ENCODE results near the gene CAMK1D. TPM values are rescaled to one million over a fixed set of nuclear protein-coding genes. Genes with fewer than 3 reads are reported as not detected.
"Not testable (repeated sequence)": the region's sequence is repeated elsewhere in the genome, so short reads cannot be mapped to it uniquely, and the experiment has no call there.

CAMK1D gene
- polyA plus RNA-seq, 1 experiment: 1.1 TPM

DNA sequence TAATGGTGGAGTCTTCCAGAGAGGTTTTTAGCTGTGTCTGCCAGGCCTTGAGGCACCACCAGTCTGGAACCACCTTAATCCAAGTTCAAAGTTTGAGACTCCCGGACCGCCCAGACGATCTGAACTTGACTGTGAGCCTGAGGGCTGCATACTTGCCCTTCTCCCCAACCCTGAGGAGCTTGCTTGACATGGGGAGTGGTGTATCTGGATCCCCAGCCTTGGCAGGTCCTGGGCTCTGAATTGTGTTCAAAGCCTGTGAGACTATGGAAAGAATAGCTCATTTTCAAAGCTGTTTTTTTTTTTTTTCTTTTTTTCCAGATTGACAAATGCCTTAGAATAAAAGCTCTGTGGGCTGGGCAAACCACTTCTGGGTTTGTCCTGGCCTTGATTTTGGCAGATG lies 22.3 kb upstream of the CAMK1D start:
- DNase-seq (ENCODE audit: low read depth): no peak
- no peaks in the 10 kb centered on the region for H3K27me3 ChIP-seq (ENCODE audit: control insufficient read depth, insufficient read depth, low read length)
- POLR2A ChIA-PET: no interaction called here
- CTCF ChIA-PET: interaction anchor here (1.2 kb wide), 1 partner anchor 23 kb away, joined by 3 read pairs; no protein-coding TSS in a partner anchor
- TF ChIP-seq CTCF (IDR thresholded peaks at IDR 0.05; ENCODE audit: insufficient read depth, low read depth, low read length): no peak
- H3K4me3 ChIP-seq (ENCODE audit: low read depth, low read length): no peak overlapping the region
- no peaks in the 10 kb centered on the region for H3K36me3 ChIP-seq (ENCODE audit: control insufficient read depth, insufficient read depth, low read length)

DNA sequence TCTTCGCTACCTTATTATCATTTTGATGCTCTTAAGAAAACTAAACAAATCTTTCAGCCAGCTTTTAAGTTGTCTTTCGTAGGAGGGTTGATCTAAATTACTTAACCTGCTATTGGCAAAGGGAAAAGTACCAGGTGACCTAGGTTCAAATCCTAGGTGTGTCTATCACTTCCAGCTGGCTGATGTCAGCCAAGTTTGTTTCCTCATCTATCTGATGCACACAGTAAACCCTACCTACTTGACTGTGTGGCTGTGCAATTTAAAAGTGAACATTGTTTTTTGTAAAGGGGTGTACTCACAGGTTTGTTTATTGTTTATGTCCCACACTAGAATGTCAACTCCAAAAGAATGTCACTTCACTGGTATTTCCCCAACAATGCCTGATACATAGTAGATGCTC lies 21.9 kb upstream of the CAMK1D start:
- no peaks in the 10 kb centered on the region for H3K36me3 ChIP-seq (ENCODE audit: control insufficient read depth, insufficient read depth, low read length)
- CTCF ChIA-PET: interaction anchor here (1.2 kb wide), 1 partner anchor 24 kb away, joined by 3 read pairs; no protein-coding TSS in a partner anchor
- POLR2A ChIA-PET: no interaction called here
- no peak for TF ChIP-seq CTCF (IDR thresholded peaks at IDR 0.05; ENCODE audit: insufficient read depth, low read depth, low read length)
- no peak overlapping the region for H3K4me3 ChIP-seq (ENCODE audit: low read depth, low read length)
- no peaks in the 10 kb centered on the region for H3K27me3 ChIP-seq (ENCODE audit: control insufficient read depth, insufficient read depth, low read length)
- no peak for DNase-seq (ENCODE audit: low read depth)

DNA sequence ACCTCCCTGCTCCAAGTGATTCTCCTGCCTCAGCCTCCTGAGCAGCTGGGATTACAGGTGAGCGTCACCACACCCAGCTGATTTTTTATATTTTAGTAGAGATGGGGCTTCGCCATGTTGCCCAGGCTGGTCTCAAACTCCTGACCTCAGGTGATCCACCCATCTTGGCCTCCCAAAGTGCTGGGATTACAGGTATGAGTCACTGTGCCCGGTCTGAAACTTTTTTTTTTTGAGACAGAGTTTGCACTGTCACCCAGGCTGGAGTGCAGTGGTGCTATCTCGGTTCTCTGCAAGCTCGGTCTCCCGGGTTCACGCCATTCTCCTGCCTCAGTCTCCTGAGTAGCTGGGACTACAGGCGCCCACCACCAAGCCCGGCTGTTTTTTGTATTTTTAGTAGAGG lies 21.0 kb upstream of the CAMK1D start:
- CTCF ChIA-PET; POLR2A ChIA-PET; H3K4me3 ChIP-seq (ENCODE audit: low read depth, low read length): not testable (repeated sequence)

GRCh38 chr10:12332572-12333379 lies 16.6 kb upstream of the CAMK1D start:
- Histone ChIP-seq H3K4me3 (ENCODE audit: low read depth, low read length) (no peak overlapping the region), H3K27me3 (ENCODE audit: control insufficient read depth, insufficient read depth, low read length) (no peaks in the 10 kb centered on the region), H3K36me3 (ENCODE audit: control insufficient read depth, insufficient read depth, low read length) (no peaks in the 10 kb centered on the region)
- no peak for DNase-seq (ENCODE audit: low read depth)
- no peak for TF ChIP-seq CTCF (IDR thresholded peaks at IDR 0.05; ENCODE audit: insufficient read depth, low read depth, low read length)
- ChIA-PET POLR2A (no interaction called here), CTCF (interaction anchor here (1.1 kb wide), 1 partner anchor 17 kb away, joined by 3 read pairs; the partner anchor contains the start of gene CAMK1D)

More for the DNA sequence above, 21.0 kb upstream of the CAMK1D start:
- DNase-seq (ENCODE audit: low read depth); H3K27me3 ChIP-seq (ENCODE audit: control insufficient read depth, insufficient read depth, low read length); H3K36me3 ChIP-seq (ENCODE audit: control insufficient read depth, insufficient read depth, low read length): not testable (repeated sequence)

DNA sequence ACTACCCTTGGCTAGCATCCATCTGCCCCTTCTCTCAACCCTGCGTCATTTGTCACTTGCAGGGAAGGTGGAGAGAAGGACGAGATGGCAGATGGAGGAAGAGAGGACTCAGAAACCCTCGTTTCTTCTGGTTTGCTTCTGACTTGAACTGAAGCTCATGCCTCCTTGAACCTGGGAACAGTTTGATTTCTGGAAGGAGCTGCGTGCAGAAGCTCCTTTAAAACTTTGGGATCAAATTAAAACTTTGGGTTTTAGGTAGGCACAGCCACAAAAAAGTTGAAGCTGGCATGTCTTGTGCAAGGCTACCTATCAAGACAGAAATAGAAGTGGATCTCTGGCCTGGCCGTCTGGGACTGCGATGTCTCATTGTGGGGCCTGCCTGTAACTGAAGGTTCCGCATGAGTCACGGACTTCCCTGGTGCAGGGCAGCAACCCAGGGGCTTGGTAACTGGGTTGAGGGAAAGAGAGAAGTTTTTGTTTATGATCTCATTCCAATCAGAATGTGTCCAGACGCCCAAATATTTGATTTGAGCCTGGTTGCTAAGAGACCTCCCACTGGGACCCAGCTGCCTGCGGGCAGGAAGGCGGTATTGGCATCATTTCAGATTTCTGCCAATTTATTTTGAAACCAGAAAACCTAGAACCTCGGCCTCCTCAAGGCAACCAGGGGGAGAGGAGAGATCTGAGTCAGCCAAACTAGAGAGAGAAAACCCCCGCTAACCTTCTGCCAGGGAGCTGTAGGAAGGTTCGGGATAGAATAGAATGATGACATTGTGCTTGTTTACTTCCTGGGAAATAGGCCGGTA lies 15.8 kb upstream of the CAMK1D start:
- ChIA-PET CTCF (interaction anchor here (1.1 kb wide), 1 partner anchor 16 kb away, joined by 3 read pairs; the partner anchor contains the start of gene CAMK1D), POLR2A (no interaction called here)
- DNase-seq (ENCODE audit: low read depth): peak; percentile 91
- no peak for TF ChIP-seq CTCF (IDR thresholded peaks at IDR 0.05; ENCODE audit: insufficient read depth, low read depth, low read length)
- Histone ChIP-seq H3K4me3 (ENCODE audit: low read depth, low read length) (no peak overlapping the region), H3K27me3 (ENCODE audit: control insufficient read depth, insufficient read depth, low read length) (no peaks in the 10 kb centered on the region), H3K36me3 (ENCODE audit: control insufficient read depth, insufficient read depth, low read length) (no peaks in the 10 kb centered on the region)
